GM23338 (cell line): Measurements from ENCODE around the gene NAT14. TPM values are rescaled to one million over a fixed set of nuclear protein-coding genes. Genes with fewer than 3 reads are reported as not detected.

Experiments
- ETS1 ChIP-seq: IDR thresholded peaks from 2 replicates; pipeline ENCODE4 v1.6.1; 2016; ENCODE audit warnings: antibody characterized with exemption
- JUNB ChIP-seq: IDR thresholded peaks from one replicate; pipeline ENCODE4 v1.6.1; 2016; ENCODE audit warnings: antibody characterized with exemption; ENCODE audit not compliant: unreplicated experiment
- NANOG ChIP-seq: IDR thresholded peaks from 2 replicates; pipeline ENCODE4 v1.6.1; 2016; ENCODE audit warnings: antibody characterized with exemption, borderline replicate concordance
- POLR2AphosphoS5 ChIP-seq: IDR thresholded peaks from 2 replicates; pipeline ENCODE4 v1.6.1; 2016; ENCODE audit warnings: antibody characterized with exemption, low read depth
- REST ChIP-seq: IDR thresholded peaks from one replicate; pipeline ENCODE4 v1.6.1; 2018; ENCODE audit warnings: antibody characterized with exemption; ENCODE audit not compliant: unreplicated experiment
- ZNF331 ChIP-seq: fragments of 250-450 bp; sonication (Bioruptor Pico); IDR thresholded peaks from 2 replicates; pipeline ENCODE4 v1.5.0; 2020; ENCODE audit warnings: low read depth, mild to moderate bottlenecking, moderate library complexity
- polyA plus RNA-seq: library from polyadenylated mRNA; unstranded; fragments of >200 nt; fragmentation: Nextera tagmentation; extraction: Ambion mirVana; gene quantifications from 2 replicates; pipeline ENCODE4 v1.2.1, GENCODE V29; 2016
- total RNA-seq: library from RNA; depleted of rRNA; stranded (reverse); fragments of >200 nt; shearing (Covaris generic); gene quantifications from 2 replicates; pipeline ENCODE4 v1.2.3, GENCODE V29; 2014
- TF ChIP-seq, protein P1 (sequence below): fragments of 250-450 bp; sonication (Bioruptor Pico); IDR thresholded peaks from 2 replicates; pipeline ENCODE4 v1.5.0; 2020; ENCODE audit warnings: mild to moderate bottlenecking, moderate library complexity

NAT14 gene
- total and polyA plus RNA-seq, 2 experiments from 2014 or later, result 27.8 to 39.6 TPM

- TF ChIP-seq, protein P1, sequence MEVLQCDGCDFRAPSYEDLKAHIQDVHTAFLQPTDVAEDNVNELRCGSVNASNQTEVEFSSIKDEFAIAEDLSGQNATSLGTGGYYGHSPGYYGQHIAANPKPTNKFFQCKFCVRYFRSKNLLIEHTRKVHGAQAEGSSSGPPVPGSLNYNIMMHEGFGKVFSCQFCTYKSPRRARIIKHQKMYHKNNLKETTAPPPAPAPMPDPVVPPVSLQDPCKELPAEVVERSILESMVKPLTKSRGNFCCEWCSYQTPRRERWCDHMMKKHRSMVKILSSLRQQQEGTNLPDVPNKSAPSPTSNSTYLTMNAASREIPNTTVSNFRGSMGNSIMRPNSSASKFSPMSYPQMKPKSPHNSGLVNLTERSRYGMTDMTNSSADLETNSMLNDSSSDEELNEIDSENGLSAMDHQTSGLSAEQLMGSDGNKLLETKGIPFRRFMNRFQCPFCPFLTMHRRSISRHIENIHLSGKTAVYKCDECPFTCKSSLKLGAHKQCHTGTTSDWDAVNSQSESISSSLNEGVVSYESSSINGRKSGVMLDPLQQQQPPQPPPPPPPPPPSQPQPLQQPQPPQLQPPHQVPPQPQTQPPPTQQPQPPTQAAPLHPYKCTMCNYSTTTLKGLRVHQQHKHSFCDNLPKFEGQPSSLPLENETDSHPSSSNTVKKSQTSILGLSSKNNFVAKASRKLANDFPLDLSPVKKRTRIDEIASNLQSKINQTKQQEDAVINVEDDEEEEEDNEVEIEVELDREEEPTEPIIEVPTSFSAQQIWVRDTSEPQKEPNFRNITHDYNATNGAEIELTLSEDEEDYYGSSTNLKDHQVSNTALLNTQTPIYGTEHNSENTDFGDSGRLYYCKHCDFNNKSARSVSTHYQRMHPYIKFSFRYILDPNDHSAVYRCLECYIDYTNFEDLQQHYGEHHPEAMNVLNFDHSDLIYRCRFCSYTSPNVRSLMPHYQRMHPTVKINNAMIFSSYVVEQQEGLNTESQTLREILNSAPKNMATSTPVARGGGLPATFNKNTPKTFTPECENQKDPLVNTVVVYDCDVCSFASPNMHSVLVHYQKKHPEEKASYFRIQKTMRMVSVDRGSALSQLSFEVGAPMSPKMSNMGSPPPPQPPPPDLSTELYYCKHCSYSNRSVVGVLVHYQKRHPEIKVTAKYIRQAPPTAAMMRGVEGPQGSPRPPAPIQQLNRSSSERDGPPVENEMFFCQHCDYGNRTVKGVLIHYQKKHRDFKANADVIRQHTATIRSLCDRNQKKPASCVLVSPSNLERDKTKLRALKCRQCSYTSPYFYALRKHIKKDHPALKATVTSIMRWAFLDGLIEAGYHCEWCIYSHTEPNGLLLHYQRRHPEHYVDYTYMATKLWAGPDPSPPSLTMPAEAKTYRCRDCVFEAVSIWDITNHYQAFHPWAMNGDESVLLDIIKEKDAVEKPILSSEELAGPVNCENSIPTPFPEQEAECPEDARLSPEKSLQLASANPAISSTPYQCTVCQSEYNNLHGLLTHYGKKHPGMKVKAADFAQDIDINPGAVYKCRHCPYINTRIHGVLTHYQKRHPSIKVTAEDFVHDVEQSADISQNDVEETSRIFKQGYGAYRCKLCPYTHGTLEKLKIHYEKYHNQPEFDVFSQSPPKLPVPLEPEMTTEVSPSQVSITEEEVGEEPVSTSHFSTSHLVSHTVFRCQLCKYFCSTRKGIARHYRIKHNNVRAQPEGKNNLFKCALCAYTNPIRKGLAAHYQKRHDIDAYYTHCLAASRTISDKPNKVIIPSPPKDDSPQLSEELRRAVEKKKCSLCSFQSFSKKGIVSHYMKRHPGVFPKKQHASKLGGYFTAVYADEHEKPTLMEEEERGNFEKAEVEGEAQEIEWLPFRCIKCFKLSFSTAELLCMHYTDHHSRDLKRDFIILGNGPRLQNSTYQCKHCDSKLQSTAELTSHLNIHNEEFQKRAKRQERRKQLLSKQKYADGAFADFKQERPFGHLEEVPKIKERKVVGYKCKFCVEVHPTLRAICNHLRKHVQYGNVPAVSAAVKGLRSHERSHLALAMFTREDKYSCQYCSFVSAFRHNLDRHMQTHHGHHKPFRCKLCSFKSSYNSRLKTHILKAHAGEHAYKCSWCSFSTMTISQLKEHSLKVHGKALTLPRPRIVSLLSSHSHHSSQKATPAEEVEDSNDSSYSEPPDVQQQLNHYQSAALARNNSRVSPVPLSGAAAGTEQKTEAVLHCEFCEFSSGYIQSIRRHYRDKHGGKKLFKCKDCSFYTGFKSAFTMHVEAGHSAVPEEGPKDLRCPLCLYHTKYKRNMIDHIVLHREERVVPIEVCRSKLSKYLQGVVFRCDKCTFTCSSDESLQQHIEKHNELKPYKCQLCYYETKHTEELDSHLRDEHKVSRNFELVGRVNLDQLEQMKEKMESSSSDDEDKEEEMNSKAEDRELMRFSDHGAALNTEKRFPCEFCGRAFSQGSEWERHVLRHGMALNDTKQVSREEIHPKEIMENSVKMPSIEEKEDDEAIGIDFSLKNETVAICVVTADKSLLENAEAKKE (CRISPR knock-in tag), result no peak
- TF ChIP-seq JUNB (no peak), ETS1 (no peak), NANOG (no peak), POLR2AphosphoS5 (no peak), ZNF331 (CRISPR knock-in tag) (no peak), REST (no peak)
Measured at GRCh38 chr19:55463583-55464031, 21.4 kb upstream of the NAT14 start (continued).
